HEK293 (cell line): ENCODE measurements around the gene PCNX4.

Experiments
- CTCF ChIA-PET: fragments of 350-600 bp; formaldehyde crosslinking; extraction: SDS; loops from one replicate; lab custom pipeline; 2021; ENCODE audit warnings: antibody characterized with exemption; lab: Yijun Ruan, JAX
- POLR2A ChIA-PET: fragments of 300-600 bp; formaldehyde crosslinking; extraction: SDS; loops from one replicate; lab custom pipeline; 2020; ENCODE audit warnings: antibody characterized with exemption, inconsistent platforms; lab: Yijun Ruan, JAX
- H3K27ac ChIP-seq: fragments of 200-500 bp; sonication (Bioruptor generic); 2 replicates; pipeline ENCODE4 v1.5.1; 2014; ENCODE audit warnings: low read depth, low read length, control low read depth, inconsistent platforms; ENCODE audit errors: extremely low read depth
- H3K36me3 ChIP-seq, 2 experiments: fragments of 200-500 bp in 1 of 2; sonication (Bioruptor generic) in 1 of 2; 1 replicate in 1 of 2; 2 replicates in 1 of 2; pipeline ENCODE4 v1.5.1; 2014 to 2017; ENCODE audit warnings: inconsistent platforms in 2 of 2, low read length in 2 of 2; ENCODE audit not compliant: control insufficient read depth in 2 of 2, insufficient read depth in 1 of 2
- H3K4me1 ChIP-seq: fragments of 200-500 bp; sonication (Bioruptor generic); 2 replicates; pipeline ENCODE4 v1.5.1; 2014; ENCODE audit warnings: mild to moderate bottlenecking, low read length, inconsistent platforms; ENCODE audit not compliant: control insufficient read depth, insufficient read depth
- H3K4me3 ChIP-seq: 2 replicates; pipeline ENCODE4 v1.5.1; 2011; ENCODE audit warnings: low read depth, mild to moderate bottlenecking, control low read depth, low read length, moderate library complexity
- H3K9me3 ChIP-seq: fragments of 200-500 bp; sonication (Bioruptor generic); 2 replicates; pipeline ENCODE4 v1.5.1; 2014; ENCODE audit warnings: low read depth, low read length, inconsistent platforms; ENCODE audit not compliant: control insufficient read depth, insufficient read depth
- AEBP2 ChIP-seq: fragments of 450-650 bp; formaldehyde crosslinking; IDR thresholded peaks from 2 replicates; pipeline ENCODE4 v1.5.1; 2016; ENCODE audit warnings: missing biosample characterization, missing genetic modification characterization, borderline replicate concordance
- HOXD13 ChIP-seq: sonication (generic); formaldehyde crosslinking; IDR thresholded peaks from 2 replicates; pipeline ENCODE4 v1.8.0; 2022; ENCODE audit warnings: missing genetic modification reagents, borderline replicate concordance
- PRDM1 ChIP-seq: fragments of 450-650 bp; formaldehyde crosslinking; IDR thresholded peaks from 2 replicates; pipeline ENCODE4; 2016; ENCODE audit warnings: missing biosample characterization, missing genetic modification characterization
- PRDM6 ChIP-seq: fragments of 450-650 bp; formaldehyde crosslinking; IDR thresholded peaks from 2 replicates; pipeline ENCODE4 v1.5.1; 2017; ENCODE audit warnings: missing biosample characterization, missing genetic modification characterization
- SALL2 ChIP-seq: fragments of 450-650 bp; formaldehyde crosslinking; IDR thresholded peaks from 2 replicates; pipeline ENCODE4 v1.5.0; 2017; ENCODE audit warnings: missing biosample characterization, mild to moderate bottlenecking, missing genetic modification characterization, borderline replicate concordance
- TCF7L2 ChIP-seq: IDR thresholded peaks from 2 replicates; pipeline ENCODE4 v1.6.1; 2011; ENCODE audit warnings: low read depth, mild to moderate bottlenecking, inconsistent platforms, low read length, moderate library complexity, borderline replicate concordance
- ZBTB1 ChIP-seq: fragments of 450-650 bp; formaldehyde crosslinking; IDR thresholded peaks from 2 replicates; pipeline ENCODE4 v1.5.1; 2016; ENCODE audit warnings: missing biosample characterization, missing genetic modification characterization
- ZBTB20 ChIP-seq: fragments of 450-650 bp; formaldehyde crosslinking; IDR thresholded peaks from 2 replicates; pipeline ENCODE4 v1.5.1; 2016; ENCODE audit warnings: missing biosample characterization, missing genetic modification characterization
- ZBTB6 ChIP-seq: fragments of 450-650 bp; formaldehyde crosslinking; IDR thresholded peaks from 2 replicates; pipeline ENCODE4 v1.5.1; 2017; ENCODE audit warnings: missing biosample characterization, missing genetic modification characterization
- ZFHX2 ChIP-seq: fragments of 450-650 bp; formaldehyde crosslinking; conservative IDR thresholded peaks from 2 replicates; pipeline ENCODE4 v1.5.1; 2016; ENCODE audit warnings: missing biosample characterization, missing genetic modification characterization
- ZIC2 ChIP-seq: fragments of 450-650 bp; formaldehyde crosslinking; IDR thresholded peaks from 2 replicates; pipeline ENCODE4 v1.5.1; 2016; ENCODE audit warnings: missing biosample characterization, missing genetic modification characterization
- ZNF10 ChIP-seq: fragments of 450-650 bp; formaldehyde crosslinking; IDR thresholded peaks from 2 replicates; pipeline ENCODE4 v1.5.1; 2017; ENCODE audit warnings: missing biosample characterization, missing genetic modification characterization
- ZNF19 ChIP-seq: fragments of 450-650 bp; formaldehyde crosslinking; IDR thresholded peaks from 2 replicates; pipeline ENCODE4; 2016; ENCODE audit warnings: missing biosample characterization, missing genetic modification characterization, low read depth
- ZNF239 ChIP-seq: fragments of 450-650 bp; formaldehyde crosslinking; IDR thresholded peaks from 2 replicates; pipeline ENCODE4 v1.5.1; 2016; ENCODE audit warnings: missing biosample characterization, missing genetic modification characterization
- ZNF266 ChIP-seq: fragments of 450-650 bp; formaldehyde crosslinking; IDR thresholded peaks from 2 replicates; pipeline ENCODE4 v1.5.1; 2016; ENCODE audit warnings: missing biosample characterization, missing genetic modification characterization, low read depth
- ZNF311 ChIP-seq: fragments of 450-650 bp; formaldehyde crosslinking; IDR thresholded peaks from 2 replicates; pipeline ENCODE4 v1.5.1; 2017; ENCODE audit warnings: missing biosample characterization, missing genetic modification characterization, borderline replicate concordance
- ZNF416 ChIP-seq: fragments of 450-650 bp; formaldehyde crosslinking; IDR thresholded peaks from 2 replicates; pipeline ENCODE4 v1.5.1; 2016; ENCODE audit warnings: missing biosample characterization, missing genetic modification characterization
- ZNF423 ChIP-seq: fragments of 450-650 bp; formaldehyde crosslinking; IDR thresholded peaks from 2 replicates; pipeline ENCODE4 v1.5.1; 2016; ENCODE audit warnings: missing biosample characterization, missing genetic modification characterization
- ZNF433 ChIP-seq: fragments of 450-650 bp; formaldehyde crosslinking; IDR thresholded peaks from 2 replicates; pipeline ENCODE4 v1.5.1; 2016; ENCODE audit warnings: missing biosample characterization, missing genetic modification characterization, low read depth
- ZNF48 ChIP-seq: fragments of 450-650 bp; formaldehyde crosslinking; IDR thresholded peaks from 2 replicates; pipeline ENCODE4 v1.5.1; 2016; ENCODE audit warnings: missing biosample characterization, missing genetic modification characterization
- ZNF501 ChIP-seq: fragments of 450-650 bp; formaldehyde crosslinking; IDR thresholded peaks from 2 replicates; pipeline ENCODE4 v1.5.1; 2016; ENCODE audit warnings: missing biosample characterization, missing genetic modification characterization
- ZNF548 ChIP-seq: fragments of 450-650 bp; formaldehyde crosslinking; IDR thresholded peaks from 2 replicates; pipeline ENCODE4 v1.5.1; 2016; ENCODE audit warnings: missing biosample characterization, missing genetic modification characterization
- ZNF580 ChIP-seq: fragments of 450-650 bp; formaldehyde crosslinking; IDR thresholded peaks from 2 replicates; pipeline ENCODE4 v1.5.1; 2016; ENCODE audit warnings: missing biosample characterization, missing genetic modification characterization
- ZNF600 ChIP-seq: fragments of 450-650 bp; formaldehyde crosslinking; IDR thresholded peaks from 2 replicates; pipeline ENCODE4 v1.5.1; 2016; ENCODE audit warnings: missing biosample characterization, missing genetic modification characterization
- ZNF623 ChIP-seq: fragments of 450-650 bp; formaldehyde crosslinking; IDR thresholded peaks from 2 replicates; pipeline ENCODE4 v1.5.1; 2016; ENCODE audit warnings: missing biosample characterization, missing genetic modification characterization
- ZNF664 ChIP-seq: fragments of 450-650 bp; formaldehyde crosslinking; IDR thresholded peaks from 2 replicates; pipeline ENCODE4 v1.5.1; 2016; ENCODE audit warnings: missing biosample characterization, missing genetic modification characterization
- ZNF670 ChIP-seq: fragments of 450-650 bp; formaldehyde crosslinking; IDR thresholded peaks from 2 replicates; pipeline ENCODE4 v1.5.1; 2016; ENCODE audit warnings: missing biosample characterization, missing genetic modification characterization, low read depth
- ZNF707 ChIP-seq: fragments of 450-650 bp; formaldehyde crosslinking; IDR thresholded peaks from 2 replicates; pipeline ENCODE4 v1.5.1; 2016; ENCODE audit warnings: missing biosample characterization, missing genetic modification characterization
- ZNF776 ChIP-seq: fragments of 450-650 bp; formaldehyde crosslinking; IDR thresholded peaks from 2 replicates; pipeline ENCODE4 v1.5.0; 2017; ENCODE audit warnings: missing biosample characterization, missing genetic modification characterization, borderline replicate concordance
- ZSCAN16 ChIP-seq: fragments of 450-650 bp; formaldehyde crosslinking; IDR thresholded peaks from 2 replicates; pipeline ENCODE4 v1.5.1; 2016; ENCODE audit warnings: missing biosample characterization, missing genetic modification characterization
- TF ChIP-seq, protein P1 (sequence below): fragments of 450-650 bp; formaldehyde crosslinking; IDR thresholded peaks from 2 replicates; pipeline ENCODE4 v1.5.1; 2017; ENCODE audit warnings: missing biosample characterization, missing genetic modification characterization
- TF ChIP-seq, protein P2 (sequence below): fragments of 450-650 bp; formaldehyde crosslinking; IDR thresholded peaks from 2 replicates; pipeline ENCODE4 v1.5.1; 2016; ENCODE audit warnings: missing biosample characterization, missing genetic modification characterization

Gene PCNX4

GRCh38 chr14:60179431-60179869 lies 87.7 kb downstream of the PCNX4 start:
- TF ChIP-seq HOXD13 (CRISPR knock-in tag) (no peak), ZNF266 (tag by site-specific recombination) (no peak), ZNF776 (tag by site-specific recombination) (no peak), ZNF670 (no peak), ZNF707 (no peak), ZNF311 (tag by site-specific recombination) (no peak), ZBTB20 (no peak), ZNF580 (no peak), ZNF423 (tag by site-specific recombination) (no peak), PRDM6 (no peak), ZNF10 (no peak), ZNF623 (no peak), PRDM1 (tag by site-specific recombination) (no peak), ZNF48 (tag by site-specific recombination) (no peak), AEBP2 (no peak)
- TF ChIP-seq, protein P1, sequence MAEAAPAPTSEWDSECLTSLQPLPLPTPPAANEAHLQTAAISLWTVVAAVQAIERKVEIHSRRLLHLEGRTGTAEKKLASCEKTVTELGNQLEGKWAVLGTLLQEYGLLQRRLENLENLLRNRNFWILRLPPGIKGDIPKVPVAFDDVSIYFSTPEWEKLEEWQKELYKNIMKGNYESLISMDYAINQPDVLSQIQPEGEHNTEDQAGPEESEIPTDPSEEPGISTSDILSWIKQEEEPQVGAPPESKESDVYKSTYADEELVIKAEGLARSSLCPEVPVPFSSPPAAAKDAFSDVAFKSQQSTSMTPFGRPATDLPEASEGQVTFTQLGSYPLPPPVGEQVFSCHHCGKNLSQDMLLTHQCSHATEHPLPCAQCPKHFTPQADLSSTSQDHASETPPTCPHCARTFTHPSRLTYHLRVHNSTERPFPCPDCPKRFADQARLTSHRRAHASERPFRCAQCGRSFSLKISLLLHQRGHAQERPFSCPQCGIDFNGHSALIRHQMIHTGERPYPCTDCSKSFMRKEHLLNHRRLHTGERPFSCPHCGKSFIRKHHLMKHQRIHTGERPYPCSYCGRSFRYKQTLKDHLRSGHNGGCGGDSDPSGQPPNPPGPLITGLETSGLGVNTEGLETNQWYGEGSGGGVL (tag by site-specific recombination), result no peak
- TF ChIP-seq, all 188 proteins: peak for 0
- Histone ChIP-seq H3K36me3 (no peaks in the 10 kb centered on the region), H3K4me3 (no peak overlapping the region), H3K9me3 (no peaks in the 10 kb centered on the region), H3K4me1 (no peaks in the 10 kb centered on the region), H3K27ac (no peak overlapping the region)
- POLR2A ChIA-PET, result no interaction called here
- CTCF ChIA-PET, result interaction anchor here (1.0 to 1.3 kb wide), 3 partner anchors 113 to 282 kb away, joined by 3 to 7 read pairs (median 4); no protein-coding TSS in a partner anchor

DNA sequence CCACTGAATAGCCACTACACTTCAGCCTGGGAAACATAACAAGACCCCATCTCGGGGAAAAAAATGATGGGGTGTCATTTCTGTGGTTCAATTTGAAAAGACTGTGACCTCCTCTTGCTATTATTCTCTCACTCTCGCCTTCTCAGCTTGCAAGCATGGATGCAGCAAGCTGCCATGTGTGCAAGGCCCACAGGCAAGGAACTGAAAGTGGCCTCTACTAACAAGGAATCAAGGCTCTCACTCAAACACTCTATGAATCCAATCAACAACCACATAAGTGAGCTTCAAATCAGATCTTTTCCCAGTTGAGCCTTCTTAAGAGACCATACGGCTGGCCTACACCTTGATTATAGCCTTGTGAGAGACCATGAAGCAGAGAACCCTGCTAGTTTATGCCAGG lies 91.4 kb downstream of the PCNX4 start:
- no peak overlapping the region for H3K4me3 ChIP-seq
- ChIA-PET CTCF (interaction anchor here (0.6 to 5.2 kb wide), 13 partner anchors 8 to 491 kb away, joined by 3 to 73 read pairs (median 4); no protein-coding TSS in a partner anchor), POLR2A (no interaction called here)
- TF ChIP-seq ZNF600 (tag by site-specific recombination), result no peak
- TF ChIP-seq ZNF416 (tag by site-specific recombination), result no peak
- TF ChIP-seq SALL2 (tag by site-specific recombination), result no peak
- no peak for TF ChIP-seq ZNF548 (tag by site-specific recombination)
- TF ChIP-seq ZIC2 (tag by site-specific recombination), result no peak
- no peak for TF ChIP-seq TCF7L2
- no peak for TF ChIP-seq ZNF19 (tag by site-specific recombination)
- TF ChIP-seq ZFHX2 (tag by site-specific recombination), result no peak
- TF ChIP-seq ZNF433 (tag by site-specific recombination), result no peak
- TF ChIP-seq ZNF501 (tag by site-specific recombination), result no peak
- TF ChIP-seq ZNF664, result no peak
- no peak for TF ChIP-seq ZBTB1 (tag by site-specific recombination)
- no peak for TF ChIP-seq ZBTB6 (tag by site-specific recombination)
- TF ChIP-seq, protein P2, sequence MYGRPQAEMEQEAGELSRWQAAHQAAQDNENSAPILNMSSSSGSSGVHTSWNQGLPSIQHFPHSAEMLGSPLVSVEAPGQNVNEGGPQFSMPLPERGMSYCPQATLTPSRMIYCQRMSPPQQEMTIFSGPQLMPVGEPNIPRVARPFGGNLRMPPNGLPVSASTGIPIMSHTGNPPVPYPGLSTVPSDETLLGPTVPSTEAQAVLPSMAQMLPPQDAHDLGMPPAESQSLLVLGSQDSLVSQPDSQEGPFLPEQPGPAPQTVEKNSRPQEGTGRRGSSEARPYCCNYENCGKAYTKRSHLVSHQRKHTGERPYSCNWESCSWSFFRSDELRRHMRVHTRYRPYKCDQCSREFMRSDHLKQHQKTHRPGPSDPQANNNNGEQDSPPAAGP (tag by site-specific recombination), result no peak
- no peak for TF ChIP-seq ZNF10
- no peak for TF ChIP-seq ZNF239
- TF ChIP-seq ZSCAN16 (tag by site-specific recombination), result no peak

More for the DNA sequence above, 91.4 kb downstream of the PCNX4 start:
- no peaks in the 10 kb centered on the region; the same call in 1 of the 2 replicates for H3K4me1 ChIP-seq
- no peak overlapping the region for H3K27ac ChIP-seq
- H3K36me3 ChIP-seq, result no peaks in the 10 kb centered on the region
- H3K9me3 ChIP-seq, result no peaks in the 10 kb centered on the region
